ENCODE results near the gene SOX9. TPM values are rescaled to one million over a fixed set of nuclear protein-coding genes. Genes with fewer than 3 reads are reported as not detected.
A peak's percentile ranks its signal among the peaks of the same experiment; 100 is the strongest.

SOX9 gene
- total RNA-seq, 1 experiment from 2014 or later: 1.3 TPM

GRCh38 chr17:72150632-72151460 lies 30.0 kb downstream of the SOX9 start:
- no peak overlapping the region for H2BK20ac ChIP-seq (ENCODE audit: low read depth, low read length, poor library complexity, severe bottlenecking)
- H3K27ac ChIP-seq (ENCODE audit: insufficient read length, low read depth, low read length): peak overlapping the region; percentile 95
- H2BK5ac ChIP-seq (ENCODE audit: insufficient read length, low read length): peak overlapping the region; percentile 73
- H2AFZ ChIP-seq (ENCODE audit: low read length): peak overlapping the region; percentile 6
- peak overlapping the region; percentile 89 for H3K56ac ChIP-seq (ENCODE audit: insufficient read length, low read depth, low read length)
- Mint-ChIP-seq H3K36me3 (ENCODE audit: insufficient read depth in 1 of 3, low read depth in 3 of 3) (no peaks in the 10 kb centered on the region; a peak in 2 of 7 replicates), H3K4me3 (peak overlapping the region; percentile 40 to 49; a peak in 4 of 5 replicates), H3K4me1 (peaks cover 48 to 53% of the 10 kb centered on the region in 2 experiments), H3K27ac (peak overlapping the region; percentile 98 to 99 (median 99)), H3K27me3 (ENCODE audit: low read depth) (peaks cover 9% of the 10 kb centered on the region), H3K9me3 (peaks cover 0 to 3% of the 10 kb centered on the region in 2 experiments; a peak in 2 of 5 replicates)
- H3K14ac ChIP-seq (ENCODE audit: insufficient read depth, low read length): peak overlapping the region; percentile 47; the same call in 1 of the 2 replicates
- peak; percentile 96 for DNase-seq
- H2BK15ac ChIP-seq (ENCODE audit: low read depth, low read length): no peak overlapping the region
- no peaks in the 10 kb centered on the region for H3K79me2 ChIP-seq (ENCODE audit: insufficient read depth, low read length)
- peak overlapping the region; percentile 38; the same call in 1 of the 2 replicates for H3K4ac ChIP-seq (ENCODE audit: low read depth, low read length)
- peaks cover 13% of the 10 kb centered on the region; the same call in 1 of the 2 replicates for H3K4me1 ChIP-seq (ENCODE audit: insufficient read depth, low read length)
- peak overlapping the region; percentile 39 for H3K4me2 ChIP-seq (ENCODE audit: insufficient read depth, insufficient read length, low read length)
- H3K9ac ChIP-seq (ENCODE audit: extremely low read depth, insufficient read length, low read length): peak overlapping the region; percentile 58
- H4K20me1 ChIP-seq (ENCODE audit: control insufficient read depth, insufficient read depth, insufficient read length): no peaks in the 10 kb centered on the region
- H2BK120ac ChIP-seq (ENCODE audit: low read depth, low read length, poor library complexity, severe bottlenecking): peak overlapping the region; percentile 78
- H3K23ac ChIP-seq (ENCODE audit: insufficient read length, low read depth, low read length): no peak overlapping the region
- no peaks in the 10 kb centered on the region for H3K23me2 ChIP-seq (ENCODE audit: insufficient read length, low read depth, low read length, poor library complexity, severe bottlenecking)
- H4K5ac ChIP-seq (ENCODE audit: insufficient read length, low read depth, low read length): peak overlapping the region; percentile 93
- H4K91ac ChIP-seq (ENCODE audit: insufficient read length, low read depth, low read length): peak overlapping the region; percentile 80
- no peak for TF ChIP-seq CTCF (conservative IDR thresholded peaks at IDR 0.05)
- no peak overlapping the region for H2BK12ac ChIP-seq (ENCODE audit: insufficient read length, low read depth, low read length)
- WGBS (ENCODE audit: extremely low coverage, insufficient read length, low lambda C conversion rate): no CpG with 5 or more reads among the region's 11 CpGs
- H3K18ac ChIP-seq (ENCODE audit: insufficient read length, low read depth, low read length): peak overlapping the region; percentile 87
- peak overlapping the region; percentile 81 for H3T11ph ChIP-seq (ENCODE audit: low read length)
- no peak overlapping the region for H4K8ac ChIP-seq (replicated peaks; ENCODE audit: insufficient read length, low read depth, low read length)
- H3K27me3 ChIP-seq (ENCODE audit: insufficient read depth, low read length): no peaks in the 10 kb centered on the region
- peak overlapping the region; percentile 31 for H2AK5ac ChIP-seq (ENCODE audit: insufficient read length, low read length)
- H3K9me3 ChIP-seq (ENCODE audit: control insufficient read depth, low read depth, low read length): no peaks in the 10 kb centered on the region
- H3K79me1 ChIP-seq (ENCODE audit: insufficient read depth, low read depth, low read length, poor library complexity, severe bottlenecking): no peaks in the 10 kb centered on the region
